Measurements from ENCODE around the gene AOC1. TPM values are rescaled to one million over a fixed set of nuclear protein-coding genes. Genes with fewer than 3 reads are reported as not detected.
A peak's percentile ranks its signal among the peaks of the same experiment; 100 is the strongest.

AOC1 gene
- total and polyA plus RNA-seq, 10 of the 15 experiments (the other 5 are each of a cell fraction or from before 2014, with no cell fraction given), result 0.07 TPM; not detected in 9

- TF ChIP-seq, protein P1, sequence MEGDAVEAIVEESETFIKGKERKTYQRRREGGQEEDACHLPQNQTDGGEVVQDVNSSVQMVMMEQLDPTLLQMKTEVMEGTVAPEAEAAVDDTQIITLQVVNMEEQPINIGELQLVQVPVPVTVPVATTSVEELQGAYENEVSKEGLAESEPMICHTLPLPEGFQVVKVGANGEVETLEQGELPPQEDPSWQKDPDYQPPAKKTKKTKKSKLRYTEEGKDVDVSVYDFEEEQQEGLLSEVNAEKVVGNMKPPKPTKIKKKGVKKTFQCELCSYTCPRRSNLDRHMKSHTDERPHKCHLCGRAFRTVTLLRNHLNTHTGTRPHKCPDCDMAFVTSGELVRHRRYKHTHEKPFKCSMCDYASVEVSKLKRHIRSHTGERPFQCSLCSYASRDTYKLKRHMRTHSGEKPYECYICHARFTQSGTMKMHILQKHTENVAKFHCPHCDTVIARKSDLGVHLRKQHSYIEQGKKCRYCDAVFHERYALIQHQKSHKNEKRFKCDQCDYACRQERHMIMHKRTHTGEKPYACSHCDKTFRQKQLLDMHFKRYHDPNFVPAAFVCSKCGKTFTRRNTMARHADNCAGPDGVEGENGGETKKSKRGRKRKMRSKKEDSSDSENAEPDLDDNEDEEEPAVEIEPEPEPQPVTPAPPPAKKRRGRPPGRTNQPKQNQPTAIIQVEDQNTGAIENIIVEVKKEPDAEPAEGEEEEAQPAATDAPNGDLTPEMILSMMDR (IDR thresholded peaks at IDR 0.05 in 2 of 3, conservative IDR thresholded peaks at IDR 0.05 in 1 of 3; ENCODE audit: control insufficient read depth in 2 of 3, extremely low read depth in 1 of 3, insufficient read depth in 1 of 3, low read depth in 3 of 3, low read length in 3 of 3), result peak; percentile 89 to 97 (median 93); a peak in 5 of 6 replicates
- TF ChIP-seq, protein P2, sequence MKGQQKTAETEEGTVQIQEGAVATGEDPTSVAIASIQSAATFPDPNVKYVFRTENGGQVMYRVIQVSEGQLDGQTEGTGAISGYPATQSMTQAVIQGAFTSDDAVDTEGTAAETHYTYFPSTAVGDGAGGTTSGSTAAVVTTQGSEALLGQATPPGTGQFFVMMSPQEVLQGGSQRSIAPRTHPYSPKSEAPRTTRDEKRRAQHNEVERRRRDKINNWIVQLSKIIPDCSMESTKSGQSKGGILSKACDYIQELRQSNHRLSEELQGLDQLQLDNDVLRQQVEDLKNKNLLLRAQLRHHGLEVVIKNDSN (IDR thresholded peaks at IDR 0.05; ENCODE audit: borderline replicate concordance, extremely low read length, insufficient read depth, low read depth, low read length), result no peak
- TF ChIP-seq NFYA (IDR thresholded peaks at IDR 0.05; ENCODE audit: borderline replicate concordance, low read depth, low read length), result no peak
- no peak for TF ChIP-seq EED (IDR thresholded peaks at IDR 0.05; ENCODE audit: low read depth)
- peak; percentile 65 for TF ChIP-seq YY1 (IDR thresholded peaks at IDR 0.05; ENCODE audit: low read depth, low read length)
- TF ChIP-seq IKZF1 (conservative IDR thresholded peaks at IDR 0.05), result no peak
- no peak for TF ChIP-seq PAX5 (IDR thresholded peaks at IDR 0.05; ENCODE audit: borderline replicate concordance, low read depth, low read length)
- no peak for TF ChIP-seq NRF1 (conservative IDR thresholded peaks at IDR 0.05; ENCODE audit: low read depth, low read length)
- TF ChIP-seq IRF4 (IDR thresholded peaks at IDR 0.05; ENCODE audit: low read depth, low read length), result no peak
- TF ChIP-seq BACH1 (IDR thresholded peaks at IDR 0.05; ENCODE audit: borderline replicate concordance), result no peak
- no peak for TF ChIP-seq TARDBP (IDR thresholded peaks at IDR 0.05; ENCODE audit: borderline replicate concordance)
- TF ChIP-seq ATF2 (IDR thresholded peaks at IDR 0.05; ENCODE audit: low read length), result no peak
- TF ChIP-seq SMC3 (IDR thresholded peaks at IDR 0.05; ENCODE audit: borderline replicate concordance, low read length), result peak; percentile 84
- no peak for TF ChIP-seq STAT3 (IDR thresholded peaks at IDR 0.05; ENCODE audit: low read depth, low read length)
- no peak for TF ChIP-seq KLF5 (IDR thresholded peaks at IDR 0.05; ENCODE audit: partially characterized antibody)
- no peak for TF ChIP-seq EZH2 (IDR thresholded peaks at IDR 0.05; ENCODE audit: borderline replicate concordance, control insufficient read depth, low read depth, low read length)
- TF ChIP-seq MYB (IDR thresholded peaks at IDR 0.05; ENCODE audit: borderline replicate concordance, low read depth, low read length), result no peak
- TF ChIP-seq ZNF24 (IDR thresholded peaks at IDR 0.05), result peak; percentile 53; the same call in 1 of the 2 replicates
- TF ChIP-seq CBFB (IDR thresholded peaks at IDR 0.05; ENCODE audit: low read depth), result no peak
- TF ChIP-seq LARP7 (IDR thresholded peaks at IDR 0.05), result no peak
- TF ChIP-seq SUZ12 (IDR thresholded peaks at IDR 0.05; ENCODE audit: unreplicated experiment), result no peak
- TF ChIP-seq, protein P3, sequence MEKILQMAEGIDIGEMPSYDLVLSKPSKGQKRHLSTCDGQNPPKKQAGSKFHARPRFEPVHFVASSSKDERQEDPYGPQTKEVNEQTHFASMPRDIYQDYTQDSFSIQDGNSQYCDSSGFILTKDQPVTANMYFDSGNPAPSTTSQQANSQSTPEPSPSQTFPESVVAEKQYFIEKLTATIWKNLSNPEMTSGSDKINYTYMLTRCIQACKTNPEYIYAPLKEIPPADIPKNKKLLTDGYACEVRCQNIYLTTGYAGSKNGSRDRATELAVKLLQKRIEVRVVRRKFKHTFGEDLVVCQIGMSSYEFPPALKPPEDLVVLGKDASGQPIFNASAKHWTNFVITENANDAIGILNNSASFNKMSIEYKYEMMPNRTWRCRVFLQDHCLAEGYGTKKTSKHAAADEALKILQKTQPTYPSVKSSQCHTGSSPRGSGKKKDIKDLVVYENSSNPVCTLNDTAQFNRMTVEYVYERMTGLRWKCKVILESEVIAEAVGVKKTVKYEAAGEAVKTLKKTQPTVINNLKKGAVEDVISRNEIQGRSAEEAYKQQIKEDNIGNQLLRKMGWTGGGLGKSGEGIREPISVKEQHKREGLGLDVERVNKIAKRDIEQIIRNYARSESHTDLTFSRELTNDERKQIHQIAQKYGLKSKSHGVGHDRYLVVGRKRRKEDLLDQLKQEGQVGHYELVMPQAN (conservative IDR thresholded peaks at IDR 0.05), result no peak
- TF ChIP-seq HDAC2 (IDR thresholded peaks at IDR 0.05), result no peak
- TF ChIP-seq, protein P4, sequence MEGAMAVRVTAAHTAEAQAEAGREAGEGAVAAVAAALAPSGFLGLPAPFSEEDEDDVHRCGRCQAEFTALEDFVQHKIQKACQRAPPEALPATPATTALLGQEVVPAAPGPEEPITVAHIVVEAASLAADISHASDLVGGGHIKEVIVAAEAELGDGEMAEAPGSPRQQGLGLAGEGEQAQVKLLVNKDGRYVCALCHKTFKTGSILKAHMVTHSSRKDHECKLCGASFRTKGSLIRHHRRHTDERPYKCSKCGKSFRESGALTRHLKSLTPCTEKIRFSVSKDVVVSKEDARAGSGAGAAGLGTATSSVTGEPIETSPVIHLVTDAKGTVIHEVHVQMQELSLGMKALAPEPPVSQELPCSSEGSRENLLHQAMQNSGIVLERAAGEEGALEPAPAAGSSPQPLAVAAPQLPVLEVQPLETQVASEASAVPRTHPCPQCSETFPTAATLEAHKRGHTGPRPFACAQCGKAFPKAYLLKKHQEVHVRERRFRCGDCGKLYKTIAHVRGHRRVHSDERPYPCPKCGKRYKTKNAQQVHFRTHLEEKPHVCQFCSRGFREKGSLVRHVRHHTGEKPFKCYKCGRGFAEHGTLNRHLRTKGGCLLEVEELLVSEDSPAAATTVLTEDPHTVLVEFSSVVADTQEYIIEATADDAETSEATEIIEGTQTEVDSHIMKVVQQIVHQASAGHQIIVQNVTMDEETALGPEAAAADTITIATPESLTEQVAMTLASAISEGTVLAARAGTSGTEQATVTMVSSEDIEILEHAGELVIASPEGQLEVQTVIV (IDR thresholded peaks at IDR 0.05; ENCODE audit: borderline replicate concordance, partially characterized antibody), result no peak
Observed at GRCh38 chr7:150898475-150899011, 46.2 kb downstream of the AOC1 start (continued).

All from GM12878 (cell line).